Measurements from ENCODE around the gene SMARCC2. TPM values are rescaled to one million over a fixed set of nuclear protein-coding genes. Genes with fewer than 3 reads are reported as not detected.
A peak's percentile ranks its signal among the peaks of the same experiment; 100 is the strongest.
"Not testable (repeated sequence)": the region's sequence is repeated elsewhere in the genome, so short reads cannot be mapped to it uniquely, and the experiment has no call there.

SMARCC2 gene
- total RNA-seq, 1 experiment from 2014 or later: 99.7 TPM

DNA sequence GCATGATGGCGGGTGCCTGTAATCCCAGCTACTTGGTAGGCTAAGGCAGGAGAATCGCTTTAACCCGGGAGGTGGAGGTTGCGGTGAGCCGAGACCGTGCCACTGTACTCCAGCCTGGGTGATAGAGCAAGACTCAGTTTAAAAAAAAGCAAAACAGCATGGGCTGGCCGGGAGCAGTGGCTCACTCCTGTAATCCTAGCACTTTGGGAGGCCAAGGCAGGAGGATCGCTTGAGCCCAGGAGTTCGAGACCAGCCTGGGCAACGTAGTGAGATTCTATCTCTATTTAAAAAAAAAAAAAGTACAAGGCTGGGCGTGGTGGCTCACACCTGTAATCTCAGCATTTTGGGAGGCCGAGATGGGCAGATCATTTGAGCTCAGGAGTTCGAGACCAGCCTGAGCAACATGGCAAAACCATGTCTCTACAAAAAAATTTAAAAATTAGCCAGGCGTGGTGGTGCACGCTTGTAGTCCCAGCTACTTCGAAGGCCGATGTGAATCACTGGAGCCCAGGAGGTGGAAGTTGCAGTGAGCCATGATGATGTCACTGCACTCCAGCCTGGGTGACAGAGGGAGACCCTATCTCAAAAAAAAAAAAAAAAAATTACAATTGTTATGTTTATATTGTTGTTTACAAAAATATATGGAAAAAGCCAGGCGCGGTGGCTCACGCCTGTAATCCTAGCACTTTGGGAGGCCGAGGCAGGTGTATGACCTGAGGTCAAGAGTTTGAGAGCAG, 32.7 kb downstream of the SMARCC2 start:
- RAD21 ChIA-PET (ENCODE audit: low non-redundant PET in 1 of 2, low total read pairs in 2 of 2, uncharacterized antibody in 2 of 2, unreplicated experiment in 2 of 2); DNase-seq (ENCODE audit: low read depth, low spot score); BruUV-seq (replicated peaks); H3K27me3 ChIP-seq (ENCODE audit: insufficient read depth, low read length); intact Hi-C loops (cut with micrococcal nuclease); H4K20me1 ChIP-seq (ENCODE audit: insufficient read depth); H3K9me2 ChIP-seq (ENCODE audit: insufficient read depth); ATAC-seq; CTCF ChIA-PET; H2AFZ ChIP-seq (ENCODE audit: low read depth, low read length, poor library complexity, severe bottlenecking); H3K4me3 ChIP-seq (replicated peaks in 1 of 2; ENCODE audit: low read depth in 1 of 2, low read length in 2 of 2); POLR2A ChIA-PET; H3K9me3 ChIP-seq (ENCODE audit: control insufficient read depth in 1 of 2, insufficient read depth in 1 of 2, low read depth in 1 of 2, low read length in 2 of 2): not testable (repeated sequence)
- Histone ChIP-seq H3K4me2 (ENCODE audit: low read length) (peak overlapping the region; percentile 81), H3K9ac (ENCODE audit: low read length) (peak overlapping the region; percentile 68; the same call in 1 of the 2 replicates), H3K36me3 (ENCODE audit: control insufficient read depth in 1 of 2, insufficient read depth in 2 of 2, low read length in 2 of 2) (peaks cover 18 to 27% of the 10 kb centered on the region in 2 experiments; a peak in 3 of 4 replicates), H3K79me2 (ENCODE audit: insufficient read depth, low read length) (peaks cover 35% of the 10 kb centered on the region), H3K4me1 (ENCODE audit: control insufficient read depth in 1 of 2, insufficient read depth in 2 of 2, low read length in 2 of 2) (peaks cover 16 to 35% of the 10 kb centered on the region in 2 experiments), H3K27ac (ENCODE audit: low read depth, low read length) (peak overlapping the region; percentile 94)

DNA sequence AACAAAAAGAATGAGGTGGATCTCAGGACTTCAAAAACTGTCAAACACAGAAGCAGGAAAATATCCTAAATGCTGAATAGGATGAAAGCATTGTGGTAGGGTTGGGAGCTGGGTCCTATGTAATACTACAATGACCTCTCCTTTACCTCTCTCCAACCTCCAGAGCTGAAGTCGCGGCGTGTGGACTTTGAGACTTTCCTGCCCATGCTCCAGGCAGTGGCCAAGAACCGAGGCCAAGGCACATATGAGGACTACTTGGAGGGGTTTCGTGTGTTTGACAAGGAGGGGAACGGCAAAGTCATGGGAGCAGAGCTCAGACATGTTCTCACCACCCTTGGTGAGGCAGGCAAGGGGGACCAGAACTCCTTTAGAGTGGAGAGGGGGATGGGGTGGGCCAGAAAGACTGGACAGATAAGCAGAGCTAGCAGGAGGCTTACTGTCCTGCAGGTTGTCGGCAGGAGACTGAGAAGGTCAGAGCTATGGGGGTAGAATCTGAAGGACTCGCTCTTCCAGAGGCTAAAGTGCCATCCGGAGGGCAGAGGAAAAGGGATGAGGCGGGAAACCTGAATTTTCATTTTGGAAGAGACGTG, 33.9 kb downstream of the SMARCC2 start:
- Histone ChIP-seq H3K4me3 (replicated peaks in 1 of 2; ENCODE audit: low read depth in 1 of 2, low read length in 2 of 2) (no peak overlapping the region), H3K27ac (ENCODE audit: low read depth, low read length) (no peak overlapping the region), H3K9ac (ENCODE audit: low read length) (no peak overlapping the region), H3K27me3 (ENCODE audit: insufficient read depth, low read length) (no peaks in the 10 kb centered on the region), H3K4me1 (ENCODE audit: control insufficient read depth in 1 of 2, insufficient read depth in 2 of 2, low read length in 2 of 2) (peaks cover 23 to 44% of the 10 kb centered on the region in 2 experiments), H3K9me2 (ENCODE audit: insufficient read depth) (no peaks in the 10 kb centered on the region), H3K4me2 (ENCODE audit: low read length) (no peak overlapping the region), H4K20me1 (ENCODE audit: insufficient read depth) (no peaks in the 10 kb centered on the region), H2AFZ (ENCODE audit: low read depth, low read length, poor library complexity, severe bottlenecking) (no peak overlapping the region), H3K9me3 (ENCODE audit: control insufficient read depth in 1 of 2, insufficient read depth in 1 of 2, low read depth in 1 of 2, low read length in 2 of 2) (no peaks in the 10 kb centered on the region), H3K36me3 (ENCODE audit: control insufficient read depth in 1 of 2, insufficient read depth in 2 of 2, low read length in 2 of 2) (peaks cover 6 to 14% of the 10 kb centered on the region in 2 experiments; a peak in 3 of 4 replicates), H3K79me2 (ENCODE audit: insufficient read depth, low read length) (peaks cover 23% of the 10 kb centered on the region)
- no peak for ATAC-seq
- ChIA-PET CTCF (interaction anchor here (1.3 kb wide), 1 partner anchor 34 kb away, joined by 3 read pairs; the partner anchor contains the start of gene SMARCC2), POLR2A (no interaction called here), RAD21 (ENCODE audit: low non-redundant PET in 1 of 2, low total read pairs in 2 of 2, uncharacterized antibody in 2 of 2, unreplicated experiment in 2 of 2) (no interaction called here)
- TF ChIP-seq, protein P1, sequence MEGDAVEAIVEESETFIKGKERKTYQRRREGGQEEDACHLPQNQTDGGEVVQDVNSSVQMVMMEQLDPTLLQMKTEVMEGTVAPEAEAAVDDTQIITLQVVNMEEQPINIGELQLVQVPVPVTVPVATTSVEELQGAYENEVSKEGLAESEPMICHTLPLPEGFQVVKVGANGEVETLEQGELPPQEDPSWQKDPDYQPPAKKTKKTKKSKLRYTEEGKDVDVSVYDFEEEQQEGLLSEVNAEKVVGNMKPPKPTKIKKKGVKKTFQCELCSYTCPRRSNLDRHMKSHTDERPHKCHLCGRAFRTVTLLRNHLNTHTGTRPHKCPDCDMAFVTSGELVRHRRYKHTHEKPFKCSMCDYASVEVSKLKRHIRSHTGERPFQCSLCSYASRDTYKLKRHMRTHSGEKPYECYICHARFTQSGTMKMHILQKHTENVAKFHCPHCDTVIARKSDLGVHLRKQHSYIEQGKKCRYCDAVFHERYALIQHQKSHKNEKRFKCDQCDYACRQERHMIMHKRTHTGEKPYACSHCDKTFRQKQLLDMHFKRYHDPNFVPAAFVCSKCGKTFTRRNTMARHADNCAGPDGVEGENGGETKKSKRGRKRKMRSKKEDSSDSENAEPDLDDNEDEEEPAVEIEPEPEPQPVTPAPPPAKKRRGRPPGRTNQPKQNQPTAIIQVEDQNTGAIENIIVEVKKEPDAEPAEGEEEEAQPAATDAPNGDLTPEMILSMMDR (IDR thresholded peaks at IDR 0.05 in 2 of 3, conservative IDR thresholded peaks at IDR 0.05 in 1 of 3; ENCODE audit: borderline replicate concordance in 1 of 3, insufficient read depth in 1 of 3, low read depth in 2 of 3, low read length in 2 of 3): no peak
- TF ChIP-seq ZNF274 (IDR thresholded peaks at IDR 0.05; ENCODE audit: low read depth, low read length) (no peak), ZFX (IDR thresholded peaks at IDR 0.05) (no peak), EZH2 (IDR thresholded peaks at IDR 0.05) (no peak), CBX3 (IDR thresholded peaks at IDR 0.05; ENCODE audit: low read depth) (no peak), RAD21 (IDR thresholded peaks at IDR 0.05; ENCODE audit: low read depth) (no peak), CEBPB (IDR thresholded peaks at IDR 0.05; ENCODE audit: low read depth) (no peak), SRF (IDR thresholded peaks at IDR 0.05; ENCODE audit: low read depth) (no peak)
- TF ChIP-seq, protein P2, sequence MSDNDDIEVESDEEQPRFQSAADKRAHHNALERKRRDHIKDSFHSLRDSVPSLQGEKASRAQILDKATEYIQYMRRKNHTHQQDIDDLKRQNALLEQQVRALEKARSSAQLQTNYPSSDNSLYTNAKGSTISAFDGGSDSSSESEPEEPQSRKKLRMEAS (IDR thresholded peaks at IDR 0.05): no peak
- TF ChIP-seq, protein P3, sequence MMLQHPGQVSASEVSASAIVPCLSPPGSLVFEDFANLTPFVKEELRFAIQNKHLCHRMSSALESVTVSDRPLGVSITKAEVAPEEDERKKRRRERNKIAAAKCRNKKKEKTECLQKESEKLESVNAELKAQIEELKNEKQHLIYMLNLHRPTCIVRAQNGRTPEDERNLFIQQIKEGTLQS (IDR thresholded peaks at IDR 0.05): no peak
- intact Hi-C loops (cut with micrococcal nuclease): no loop called here
- DNase-seq (ENCODE audit: low read depth, low spot score): no peak
- no TSS peak for BruUV-seq (replicated peaks)
